HEK293 (cell line): ENCODE results near the gene TPI1.
A peak's percentile ranks its signal among the peaks of the same experiment; 100 is the strongest.

Source experiments
- CTCF ChIP-seq: fragments of 450-650 bp; formaldehyde crosslinking; IDR thresholded peaks from 2 replicates; pipeline ENCODE4 v1.5.1; 2016; ENCODE audit warnings: missing biosample characterization, missing genetic modification characterization
- ELK4 ChIP-seq: IDR thresholded peaks from 2 replicates; pipeline ENCODE4 v1.6.1; 2011; ENCODE audit warnings: mild to moderate bottlenecking, low read depth, low read length, borderline replicate concordance
- GLIS2 ChIP-seq: fragments of 450-650 bp; formaldehyde crosslinking; IDR thresholded peaks from 2 replicates; pipeline ENCODE4 v1.5.1; 2016; ENCODE audit warnings: missing biosample characterization, missing genetic modification characterization
- RBAK ChIP-seq: fragments of 450-650 bp; formaldehyde crosslinking; IDR thresholded peaks from 2 replicates; pipeline ENCODE4 v1.5.1; 2016; ENCODE audit warnings: missing biosample characterization, missing genetic modification characterization
- SCRT1 ChIP-seq: fragments of 450-650 bp; formaldehyde crosslinking; IDR thresholded peaks from 2 replicates; pipeline ENCODE4 v1.5.1; 2016; ENCODE audit warnings: missing biosample characterization, missing genetic modification characterization, borderline replicate concordance
- TRIM28 ChIP-seq: IDR thresholded peaks from 2 replicates; pipeline ENCODE4 v1.6.1; 2011; ENCODE audit warnings: low read length, control low read depth, borderline replicate concordance
- WT1 ChIP-seq: fragments of 450-650 bp; formaldehyde crosslinking; IDR thresholded peaks from 2 replicates; pipeline ENCODE4 v1.5.1; 2016; ENCODE audit warnings: missing biosample characterization, missing genetic modification characterization
- ZBTB10 ChIP-seq: fragments of 450-650 bp; formaldehyde crosslinking; IDR thresholded peaks from 2 replicates; pipeline ENCODE4 v1.5.1; 2016; ENCODE audit warnings: missing biosample characterization, missing genetic modification characterization
- ZBTB44 ChIP-seq: fragments of 450-650 bp; IDR thresholded peaks from 2 replicates; pipeline ENCODE4 v1.5.1; 2018; ENCODE audit warnings: missing biosample characterization, mild to moderate bottlenecking, missing genetic modification characterization
- ZFP3 ChIP-seq: fragments of 450-650 bp; formaldehyde crosslinking; IDR thresholded peaks from 2 replicates; pipeline ENCODE4 v1.5.1; 2016; ENCODE audit warnings: low read depth, missing biosample characterization, missing genetic modification characterization
- ZNF133 ChIP-seq: fragments of 450-650 bp; formaldehyde crosslinking; IDR thresholded peaks from 2 replicates; pipeline ENCODE4 v1.5.1; 2016; ENCODE audit warnings: missing biosample characterization, missing genetic modification characterization
- ZNF169 ChIP-seq: fragments of 450-650 bp; formaldehyde crosslinking; IDR thresholded peaks from 2 replicates; pipeline ENCODE4 v1.5.1; 2016; ENCODE audit warnings: missing biosample characterization, missing genetic modification characterization
- ZNF266 ChIP-seq: fragments of 450-650 bp; formaldehyde crosslinking; IDR thresholded peaks from 2 replicates; pipeline ENCODE4 v1.5.1; 2016; ENCODE audit warnings: missing biosample characterization, missing genetic modification characterization, low read depth
- ZNF274 ChIP-seq, 2 experiments: fragments of 200-500 bp in 1 of 2; fragments of 450-650 bp in 1 of 2; sonication (Bioruptor generic) in 1 of 2; formaldehyde crosslinking in 1 of 2; IDR thresholded peaks; 2 replicates each; pipeline versions ENCODE4 v1.5.1 to v1.6.1; 2014 to 2016; ENCODE audit warnings: borderline replicate concordance in 1 of 2, inconsistent platforms in 1 of 2, low read length in 1 of 2, missing biosample characterization in 1 of 2, missing genetic modification characterization in 1 of 2
- ZNF324 ChIP-seq: fragments of 450-650 bp; formaldehyde crosslinking; IDR thresholded peaks from 2 replicates; pipeline ENCODE4 v1.5.1; 2016; ENCODE audit warnings: missing biosample characterization, missing genetic modification characterization
- ZNF362 ChIP-seq: fragments of 450-650 bp; formaldehyde crosslinking; IDR thresholded peaks from 2 replicates; pipeline ENCODE4 v1.5.1; 2016; ENCODE audit warnings: missing biosample characterization, missing genetic modification characterization
- ZNF423 ChIP-seq: fragments of 450-650 bp; formaldehyde crosslinking; IDR thresholded peaks from 2 replicates; pipeline ENCODE4 v1.5.1; 2016; ENCODE audit warnings: missing biosample characterization, missing genetic modification characterization
- ZNF518A ChIP-seq: fragments of 450-650 bp; formaldehyde crosslinking; conservative IDR thresholded peaks from 2 replicates; pipeline ENCODE4 v1.5.1; 2016; ENCODE audit warnings: low read depth, missing biosample characterization, missing genetic modification characterization
- ZNF549 ChIP-seq: fragments of 450-650 bp; IDR thresholded peaks from 2 replicates; pipeline ENCODE4 v1.5.1; 2018; ENCODE audit warnings: missing biosample characterization, missing genetic modification characterization, mild to moderate bottlenecking, inconsistent platforms, moderate library complexity
- ZNF561 ChIP-seq: fragments of 450-650 bp; IDR thresholded peaks from 2 replicates; pipeline ENCODE4 v1.5.1; 2018; ENCODE audit warnings: missing biosample characterization, missing genetic modification characterization, borderline replicate concordance
- ZNF571 ChIP-seq: fragments of 450-650 bp; formaldehyde crosslinking; IDR thresholded peaks from 2 replicates; pipeline ENCODE4 v1.5.0; 2017; ENCODE audit warnings: missing biosample characterization, missing genetic modification characterization
- ZNF621 ChIP-seq: fragments of 450-650 bp; formaldehyde crosslinking; IDR thresholded peaks from 2 replicates; pipeline ENCODE4 v1.5.1; 2017; ENCODE audit warnings: missing biosample characterization, missing genetic modification characterization
- ZNF777 ChIP-seq: fragments of 450-650 bp; formaldehyde crosslinking; IDR thresholded peaks from 2 replicates; pipeline ENCODE4 v1.5.1; 2017; ENCODE audit warnings: missing biosample characterization, missing genetic modification characterization, borderline replicate concordance
- ZSCAN23 ChIP-seq: fragments of 450-650 bp; formaldehyde crosslinking; IDR thresholded peaks from 2 replicates; pipeline ENCODE4 v1.5.1; 2016; ENCODE audit warnings: missing biosample characterization, missing genetic modification characterization
- ZXDB ChIP-seq: fragments of 450-650 bp; formaldehyde crosslinking; IDR thresholded peaks from 2 replicates; pipeline ENCODE4 v1.5.1; 2016; ENCODE audit warnings: missing biosample characterization, missing genetic modification characterization

TPI1 gene

GRCh38 chr12:6821591-6822425 is 45.5 kb upstream of the TPI1 start, which contains the start of gene GPR162 (continued):
- TF ChIP-seq ZNF518A (tag by site-specific recombination) (no peak), TRIM28 (no peak), ZSCAN23 (tag by site-specific recombination) (no peak), CTCF (tag by site-specific recombination) (no peak), ZNF133 (tag by site-specific recombination) (no peak), ZNF423 (0 out of 2 replicates have a peak, but pooled peaks have one; percentile 32), ZNF324 (tag by site-specific recombination) (peak; percentile 40; the same call in 1 of the 2 replicates), ZBTB44 (tag by site-specific recombination) (no peak), ELK4 (no peak), ZXDB (tag by site-specific recombination) (0 out of 2 replicates have a peak, but pooled peaks have one; percentile 13), RBAK (tag by site-specific recombination) (no peak), ZNF621 (tag by site-specific recombination) (no peak), ZBTB10 (tag by site-specific recombination) (peak; percentile 72), ZNF571 (no peak), ZNF169 (tag by site-specific recombination) (no peak), ZNF561 (tag by site-specific recombination) (no peak), ZNF549 (no peak), SCRT1 (tag by site-specific recombination) (no peak), ZFP3 (tag by site-specific recombination) (no peak), ZNF266 (tag by site-specific recombination) (no peak), ZNF362 (tag by site-specific recombination) (no peak), ZNF777 (tag by site-specific recombination) (no peak; the same call in 1 of the 2 replicates), GLIS2 (tag by site-specific recombination) (peak; percentile 90), ZNF274 (IDR thresholded peaks at IDR 0.05; ENCODE audit: low read length) (no peak), ZNF274 (tag by site-specific recombination; IDR thresholded peaks at IDR 0.05; ENCODE audit: borderline replicate concordance) (no peak), WT1 (tag by site-specific recombination) (peak; percentile 90)
